ENCODE measurements around the gene YDJC. TPM values are rescaled to one million over a fixed set of nuclear protein-coding genes. Genes with fewer than 3 reads are reported as not detected.

The YDJC gene
- total and polyA plus RNA-seq, 9 of the 15 experiments (the other 6 are each of a cell fraction or from before 2014, with no cell fraction given): 13.5 to 871 (median 164) TPM

DNA sequence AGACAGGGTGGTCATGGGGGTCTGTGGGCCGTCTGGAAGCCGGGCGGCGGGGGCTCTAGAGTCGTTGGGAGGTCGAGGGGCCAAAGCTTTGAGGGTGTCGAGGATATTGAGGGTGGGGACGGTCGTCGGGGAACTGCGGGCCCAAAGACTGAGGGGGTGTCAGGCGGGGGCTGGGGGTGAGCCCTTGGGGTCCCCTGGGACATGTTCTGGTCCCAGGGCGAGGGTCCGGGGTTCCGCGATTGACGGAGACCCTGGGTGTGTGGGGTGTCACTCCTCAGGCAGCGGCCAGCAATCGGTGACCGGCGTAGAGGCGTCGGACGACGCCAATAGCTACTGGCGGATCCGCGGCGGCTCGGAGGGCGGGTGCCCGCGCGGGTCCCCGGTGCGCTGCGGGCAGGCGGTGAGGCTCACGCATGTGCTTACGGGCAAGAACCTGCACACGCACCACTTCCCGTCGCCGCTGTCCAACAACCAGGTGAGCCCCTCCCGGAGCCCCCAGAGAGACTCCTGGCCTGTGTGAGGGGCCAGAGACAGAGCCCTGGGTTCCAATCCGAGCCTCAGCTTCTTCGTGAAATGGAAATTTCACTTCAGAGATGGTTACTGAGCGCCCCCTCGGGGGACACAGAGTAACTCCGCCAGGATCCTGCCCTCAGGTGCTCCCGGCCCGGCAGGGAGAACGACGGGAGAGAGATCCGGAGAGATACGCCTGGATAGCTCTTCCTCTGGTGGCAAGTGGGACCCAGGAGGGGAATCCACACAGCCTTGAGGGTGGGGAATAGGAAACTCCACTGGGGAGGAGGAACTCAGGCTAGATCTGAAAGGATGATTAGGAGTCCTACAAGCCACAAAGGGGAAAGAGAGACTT is 13.0 kb upstream of the YDJC start (continued):
- TF ChIP-seq FOSL1 (tag; conservative IDR thresholded peaks at IDR 0.05) (no peak), HEY1 (CRISPR knock-in tag; IDR thresholded peaks at IDR 0.05; ENCODE audit: borderline replicate concordance) (no peak), GATAD2A (IDR thresholded peaks at IDR 0.05) (no peak), GTF2E2 (tag; IDR thresholded peaks at IDR 0.05) (no peak), SIRT6 (IDR thresholded peaks at IDR 0.05; ENCODE audit: low read depth, low read length) (peak; percentile 50), ZKSCAN1 (IDR thresholded peaks at IDR 0.05; ENCODE audit: low read depth, low read length) (peak; percentile 72; the same call in 1 of the 2 replicates), CHCHD3 (CRISPR knock-in tag; IDR thresholded peaks at IDR 0.05) (no peak), ZNF384 (IDR thresholded peaks at IDR 0.05; ENCODE audit: low read depth, low read length) (peak; percentile 68), ZNF121 (CRISPR knock-in tag; conservative IDR thresholded peaks at IDR 0.05) (no peak), SRSF9 (IDR thresholded peaks at IDR 0.05; ENCODE audit: borderline replicate concordance, low read depth, low read length) (no peak), ZNF830 (CRISPR knock-in tag; IDR thresholded peaks at IDR 0.05) (no peak), DACH1 (IDR thresholded peaks at IDR 0.05; ENCODE audit: partially characterized antibody) (no peak), FOXM1 (IDR thresholded peaks at IDR 0.05; ENCODE audit: low read depth) (no peak), FOXM1 (CRISPR knock-in tag; IDR thresholded peaks at IDR 0.05; ENCODE audit: low read depth) (no peak), KAT2B (IDR thresholded peaks at IDR 0.05; ENCODE audit: low read depth, low read length) (peak; percentile 92), ZNF232 (CRISPR knock-in tag; IDR thresholded peaks at IDR 0.05) (no peak), C11orf30 (IDR thresholded peaks at IDR 0.05; ENCODE audit: low read depth) (no peak), MTF1 (CRISPR knock-in tag; IDR thresholded peaks at IDR 0.05; ENCODE audit: borderline replicate concordance) (no peak), JUND (IDR thresholded peaks at IDR 0.05; ENCODE audit: borderline replicate concordance, low read depth, low read length) (peak; percentile 82), JUND (tag; IDR thresholded peaks at IDR 0.05; ENCODE audit: borderline replicate concordance, low read depth, low read length) (no peak), CHD4 (IDR thresholded peaks at IDR 0.05; ENCODE audit: insufficient read depth, insufficient replicate concordance, low read depth, low read length, poor library complexity, severe bottlenecking) (peak; percentile 54), CAMTA2 (CRISPR knock-in tag; conservative IDR thresholded peaks at IDR 0.05) (no peak), FOXA1 (IDR thresholded peaks at IDR 0.05; ENCODE audit: borderline replicate concordance) (no peak), ILK (tag; IDR thresholded peaks at IDR 0.05; ENCODE audit: borderline replicate concordance, low read depth) (no peak)
- TF ChIP-seq, protein P1, sequence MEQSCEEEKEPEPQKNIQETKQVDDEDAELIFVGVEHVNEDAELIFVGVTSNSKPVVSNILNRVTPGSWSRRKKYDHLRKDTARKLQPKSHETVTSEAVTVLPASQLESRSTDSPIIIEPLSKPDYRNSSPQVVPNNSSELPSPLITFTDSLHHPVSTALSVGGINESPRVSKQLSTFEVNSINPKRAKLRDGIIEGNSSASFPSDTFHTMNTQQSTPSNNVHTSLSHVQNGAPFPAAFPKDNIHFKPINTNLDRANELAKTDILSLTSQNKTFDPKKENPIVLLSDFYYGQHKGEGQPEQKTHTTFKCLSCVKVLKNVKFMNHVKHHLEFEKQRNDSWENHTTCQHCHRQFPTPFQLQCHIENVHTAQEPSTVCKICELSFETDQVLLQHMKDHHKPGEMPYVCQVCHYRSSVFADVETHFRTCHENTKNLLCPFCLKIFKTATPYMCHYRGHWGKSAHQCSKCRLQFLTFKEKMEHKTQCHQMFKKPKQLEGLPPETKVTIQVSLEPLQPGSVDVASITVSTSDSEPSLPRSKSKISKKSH (CRISPR knock-in tag; IDR thresholded peaks at IDR 0.05): no peak
- TF ChIP-seq, protein P2, sequence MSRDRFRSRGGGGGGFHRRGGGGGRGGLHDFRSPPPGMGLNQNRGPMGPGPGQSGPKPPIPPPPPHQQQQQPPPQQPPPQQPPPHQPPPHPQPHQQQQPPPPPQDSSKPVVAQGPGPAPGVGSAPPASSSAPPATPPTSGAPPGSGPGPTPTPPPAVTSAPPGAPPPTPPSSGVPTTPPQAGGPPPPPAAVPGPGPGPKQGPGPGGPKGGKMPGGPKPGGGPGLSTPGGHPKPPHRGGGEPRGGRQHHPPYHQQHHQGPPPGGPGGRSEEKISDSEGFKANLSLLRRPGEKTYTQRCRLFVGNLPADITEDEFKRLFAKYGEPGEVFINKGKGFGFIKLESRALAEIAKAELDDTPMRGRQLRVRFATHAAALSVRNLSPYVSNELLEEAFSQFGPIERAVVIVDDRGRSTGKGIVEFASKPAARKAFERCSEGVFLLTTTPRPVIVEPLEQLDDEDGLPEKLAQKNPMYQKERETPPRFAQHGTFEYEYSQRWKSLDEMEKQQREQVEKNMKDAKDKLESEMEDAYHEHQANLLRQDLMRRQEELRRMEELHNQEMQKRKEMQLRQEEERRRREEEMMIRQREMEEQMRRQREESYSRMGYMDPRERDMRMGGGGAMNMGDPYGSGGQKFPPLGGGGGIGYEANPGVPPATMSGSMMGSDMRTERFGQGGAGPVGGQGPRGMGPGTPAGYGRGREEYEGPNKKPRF (IDR thresholded peaks at IDR 0.05; ENCODE audit: low read depth, low read length): no peak

All from K562 (cell line).